K562 (cell line): ENCODE results near the gene PTPRO.

Experiments
- ZFP36 ChIP-seq: fragments of 150-350 bp; IDR thresholded peaks from 2 replicates; pipeline ENCODE4 v1.6.1; 2018; ENCODE audit warnings: low read length, low read depth; ENCODE audit not compliant: partially characterized antibody
- ZNF407 ChIP-seq: fragments of 450-650 bp; IDR thresholded peaks from 2 replicates; pipeline ENCODE4 v1.6.1; 2016; ENCODE audit warnings: low read depth

- TF ChIP-seq ZFP36 = no peak
- no peak for TF ChIP-seq ZNF407
These were observed 33.5 kb downstream of the PTPRO start for GRCh38 chr12:15355766-15356165.
